Transverse colon (tissue), 3 donors: ENCODE measurements around the gene PCCA.

Source experiments
- CTCF ChIP-seq, 5 experiments: fragments of 200-600 bp in 3 of 5; fragments of 450-650 bp in 2 of 5; sonication (generic) in 3 of 5; IDR thresholded peaks; 1 replicate in 2 of 5; 2 replicates in 3 of 5; pipeline ENCODE4 v1.5.1; 2016 to 2017; ENCODE audit warnings: antibody characterized with exemption in 5 of 5, inconsistent platforms in 3 of 5, mild to moderate bottlenecking in 2 of 5, moderate library complexity in 1 of 5
- POLR2A ChIP-seq: fragments of 450-650 bp; IDR thresholded peaks from one replicate; pipeline ENCODE4 v1.6.1; 2016; ENCODE audit warnings: antibody characterized with exemption, mild to moderate bottlenecking, moderate library complexity

DNA sequence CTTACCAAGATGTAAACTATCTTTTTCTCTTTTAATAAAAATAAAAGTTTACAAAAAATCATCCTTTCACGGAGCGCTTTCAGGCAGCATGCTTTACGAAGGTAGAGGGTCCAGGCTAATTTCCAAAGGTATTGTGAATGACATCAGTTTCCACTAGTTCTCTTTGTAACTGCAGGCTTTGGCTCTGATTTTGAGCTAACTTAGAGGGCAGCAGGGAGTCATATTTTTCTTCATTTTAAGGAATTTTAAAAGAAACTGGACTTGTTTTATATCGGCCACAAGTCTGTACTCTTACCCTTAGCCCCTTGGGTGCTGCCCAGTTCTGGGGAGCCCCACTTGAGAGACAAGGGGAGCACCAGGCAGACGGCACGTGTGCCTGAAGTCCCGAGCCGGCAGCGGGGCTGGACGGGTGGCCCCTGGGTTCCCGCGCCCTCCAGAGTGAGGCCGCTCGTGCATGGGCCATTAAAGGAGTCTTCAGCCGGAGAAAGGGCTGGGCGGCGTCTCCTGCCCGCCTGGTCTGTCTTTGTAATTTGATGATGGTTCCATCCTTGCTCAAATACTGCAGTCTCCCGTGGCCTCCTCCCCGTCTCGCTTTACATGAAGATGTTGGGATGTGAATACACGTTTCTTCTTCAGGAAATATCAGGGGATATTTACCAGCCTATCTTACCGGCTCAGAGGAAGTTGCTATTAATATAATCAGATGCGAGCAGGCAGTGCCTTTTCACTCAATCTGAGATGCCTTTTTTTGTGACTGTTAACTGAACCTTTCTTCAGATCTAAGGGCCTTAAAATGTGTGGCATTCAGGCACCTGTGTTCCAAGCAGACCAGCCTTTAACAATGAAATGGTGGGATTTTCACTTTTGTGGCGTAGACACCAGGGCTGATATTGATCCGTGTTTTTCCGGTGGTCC is 432.3 kb downstream of the PCCA start:
- TF ChIP-seq POLR2A (no peak), CTCF (IDR thresholded peaks at IDR 0.05) (no peak)
